C1 segment of cervical spinal cord (tissue), 14 donors: ENCODE data around the gene GALNT2.

ENCODE experiments used
- DNase-seq, 14 donors: peaks; one replicate each; lab custom pipeline; 2025; lab: John Stamatoyannopoulos, UW

Gene GALNT2

GRCh38 chr1:230066466-230067404 is at the start of gene GALNT2:
Gene GALNT2, plus strand, starts transcription at chr1:230067238. Its CDS starts 43 bp downstream, at chr1:230067281.
- DNase-seq: peak in 13 of 14 donors; percentile 52 to 94 (median 75)

- DNase-seq: no peak
Observed at GRCh38 chr1:230020451-230020850, 46.6 kb upstream of the GALNT2 start.

GRCh38 chr1:230022666-230023380 is 44.2 kb upstream of the GALNT2 start:
- DNase-seq: no peak

- no peak for DNase-seq
Observed at GRCh38 chr1:230025686-230026085, 41.4 kb upstream of the GALNT2 start.

GRCh38 chr1:230026139-230026538 is 40.9 kb upstream of the GALNT2 start:
- DNase-seq: no peak

- no peak for DNase-seq
Observed at GRCh38 chr1:230026572-230026971, 40.5 kb upstream of the GALNT2 start.

- no peak for DNase-seq
Observed at GRCh38 chr1:230028602-230029223, 38.3 kb upstream of the GALNT2 start.

- DNase-seq: no peak
Observed at GRCh38 chr1:230029244-230029941, 37.6 kb upstream of the GALNT2 start.

- no peak for DNase-seq
Observed at GRCh38 chr1:230030122-230030821, 36.8 kb upstream of the GALNT2 start.

GRCh38 chr1:230031131-230031530 is 35.9 kb upstream of the GALNT2 start:
- DNase-seq: no peak

GRCh38 chr1:230032516-230033281 is 34.3 kb upstream of the GALNT2 start:
- DNase-seq: no peak

- DNase-seq: no peak
Observed at GRCh38 chr1:230037261-230037660, 29.8 kb upstream of the GALNT2 start.

GRCh38 chr1:230040440-230040839 is 26.6 kb upstream of the GALNT2 start:
- DNase-seq: no peak

- no peak for DNase-seq
Observed at GRCh38 chr1:230043081-230043480, 24.0 kb upstream of the GALNT2 start.

GRCh38 chr1:230044729-230045128 is 22.3 kb upstream of the GALNT2 start:
- DNase-seq: no peak

GRCh38 chr1:230047114-230047865 is 19.7 kb upstream of the GALNT2 start:
- no peak for DNase-seq

- DNase-seq: no peak
Observed at GRCh38 chr1:230048322-230048721, 18.7 kb upstream of the GALNT2 start.

GRCh38 chr1:230048922-230049321 is 18.1 kb upstream of the GALNT2 start:
- no peak for DNase-seq

GRCh38 chr1:230049731-230050130 is 17.3 kb upstream of the GALNT2 start:
- DNase-seq: no peak
